ENCODE data around the gene SLC2A4. TPM values are rescaled to one million over a fixed set of nuclear protein-coding genes. Genes with fewer than 3 reads are reported as not detected.

The SLC2A4 gene
- total RNA-seq, 1 experiment from 2014 or later, result 0.28 TPM

Other genes with a start within 250 kb of the SLC2A4 start
- 7.4 to 9.1 TPM (median 8.8 TPM) in 5 replicates for gene SLC16A13, start 245.7 kb upstream of the SLC2A4 start, total RNA-seq (2022; extraction: Qiagen RNA extraction)
- gene SLC16A11, start 237.6 kb upstream of the SLC2A4 start, total RNA-seq (2022; extraction: Qiagen RNA extraction), result not detected in 5 replicates
- not detected in 5 replicates for gene CLEC10A, start 201.5 kb upstream of the SLC2A4 start, total RNA-seq (2022; extraction: Qiagen RNA extraction)
- 0.19 TPM in 1 of 5 replicates, not detected in the others for gene ASGR2, start 166.9 kb upstream of the SLC2A4 start, total RNA-seq (2022; extraction: Qiagen RNA extraction)
- 0.77 to 1.3 TPM (median 1.0 TPM) in 5 replicates for gene ASGR1, start 102.3 kb upstream of the SLC2A4 start, total RNA-seq (2022; extraction: Qiagen RNA extraction)
- 6.2 to 7.8 TPM (median 6.7 TPM) in 5 replicates for gene DLG4, start 61.9 kb upstream of the SLC2A4 start, total RNA-seq (2022; extraction: Qiagen RNA extraction)
- gene ACADVL, start 61.8 kb upstream of the SLC2A4 start, total RNA-seq (2022; extraction: Qiagen RNA extraction), result 329 to 477 TPM (median 426 TPM) in 5 replicates
- 30.2 to 44.4 TPM (median 41.9 TPM) in 5 replicates for gene DVL2, start 47.2 kb upstream of the SLC2A4 start, total RNA-seq (2022; extraction: Qiagen RNA extraction)
- 86.3 to 101 TPM (median 94.7 TPM) in 5 replicates for gene PHF23, start 42.3 kb upstream of the SLC2A4 start, total RNA-seq (2022; extraction: Qiagen RNA extraction)
- gene GABARAP, start 39.3 kb upstream of the SLC2A4 start, total RNA-seq (2022; extraction: Qiagen RNA extraction), result 638 to 781 TPM (median 668 TPM) in 5 replicates
- 213 to 239 TPM (median 227 TPM) in 5 replicates for gene CTDNEP1, start 30.0 kb upstream of the SLC2A4 start, total RNA-seq (2022; extraction: Qiagen RNA extraction)
- gene ELP5, start 29.5 kb upstream of the SLC2A4 start, total RNA-seq (2022; extraction: Qiagen RNA extraction), result 128 to 149 TPM (median 131 TPM) in 5 replicates
- 1.5 to 3.0 TPM (median 2.0 TPM) in 5 replicates for gene CLDN7, start 19.2 kb upstream of the SLC2A4 start, total RNA-seq (2022; extraction: Qiagen RNA extraction)
- 0.35 to 0.65 TPM (median 0.56 TPM) in 5 replicates for gene YBX2, start 12.9 kb downstream of the SLC2A4 start, total RNA-seq (2022; extraction: Qiagen RNA extraction)
- 1,593 to 1,803 TPM (median 1,704 TPM) in 5 replicates for gene EIF5A, start 25.9 kb downstream of the SLC2A4 start, total RNA-seq (2022; extraction: Qiagen RNA extraction)
- gene GPS2, start 33.6 kb downstream of the SLC2A4 start, total RNA-seq (2022; extraction: Qiagen RNA extraction), result 92.1 to 108 TPM (median 95.9 TPM) in 5 replicates
- 22.4 to 41.3 TPM (median 31.1 TPM) in 5 replicates for gene NEURL4, start 47.6 kb downstream of the SLC2A4 start, total RNA-seq (2022; extraction: Qiagen RNA extraction)
- 2.7 to 6.9 TPM (median 5.1 TPM) in 5 replicates for gene ACAP1, start 54.8 kb downstream of the SLC2A4 start, total RNA-seq (2022; extraction: Qiagen RNA extraction)
- 11.0 to 13.1 TPM (median 11.3 TPM) in 5 replicates for gene KCTD11, start 70.4 kb downstream of the SLC2A4 start, total RNA-seq (2022; extraction: Qiagen RNA extraction)
- gene TMEM95, start 73.4 kb downstream of the SLC2A4 start, total RNA-seq (2022; extraction: Qiagen RNA extraction), result not detected in 5 replicates
- 1.2 to 1.8 TPM (median 1.4 TPM) in 5 replicates for gene TNK1, start 99.4 kb downstream of the SLC2A4 start, total RNA-seq (2022; extraction: Qiagen RNA extraction)
- gene PLSCR3, start 112.8 kb downstream of the SLC2A4 start, total RNA-seq (2022; extraction: Qiagen RNA extraction), result 37.1 to 48.8 TPM (median 43.3 TPM) in 5 replicates
- 203 to 237 TPM (median 220 TPM) in 5 replicates for gene TMEM256, start 122.4 kb downstream of the SLC2A4 start, total RNA-seq (2022; extraction: Qiagen RNA extraction)
- gene NLGN2, start 126.1 kb downstream of the SLC2A4 start, total RNA-seq (2022; extraction: Qiagen RNA extraction), result 12.6 to 19.8 TPM (median 16.8 TPM) in 5 replicates
- not detected in 5 replicates for gene SPEM1, start 138.6 kb downstream of the SLC2A4 start, total RNA-seq (2022; extraction: Qiagen RNA extraction)
- gene SPEM2, start 143.9 kb downstream of the SLC2A4 start, total RNA-seq (2022; extraction: Qiagen RNA extraction), result not detected in 5 replicates
- not detected in 5 replicates for gene SPEM3, start 147.1 kb downstream of the SLC2A4 start, total RNA-seq (2022; extraction: Qiagen RNA extraction)
- gene TMEM102, start 153.7 kb downstream of the SLC2A4 start, total RNA-seq (2022; extraction: Qiagen RNA extraction), result 9.8 to 13.6 TPM (median 12.4 TPM) in 5 replicates
- gene FGF11, start 157.8 kb downstream of the SLC2A4 start, total RNA-seq (2022; extraction: Qiagen RNA extraction), result 0.82 to 1.3 TPM (median 0.82 TPM) in 5 replicates
- gene CHRNB1, start 163.3 kb downstream of the SLC2A4 start, total RNA-seq (2022; extraction: Qiagen RNA extraction), result 8.2 to 10.6 TPM (median 8.6 TPM) in 5 replicates
- 20.5 to 25.6 TPM (median 24.4 TPM) in 5 replicates for gene ZBTB4, start 197.9 kb downstream of the SLC2A4 start, total RNA-seq (2022; extraction: Qiagen RNA extraction)
- 0.07 TPM in 1 of 5 replicates, not detected in the others for gene SLC35G6, start 199.7 kb downstream of the SLC2A4 start, total RNA-seq (2022; extraction: Qiagen RNA extraction)
- 56.9 to 82.2 TPM (median 79.5 TPM) in 5 replicates for gene POLR2A, start 202.6 kb downstream of the SLC2A4 start, total RNA-seq (2022; extraction: Qiagen RNA extraction)